GM12801 (cell line): Measurements from ENCODE around the gene TAS1R2.

Experiments
- CTCF ChIP-seq: IDR thresholded peaks from one replicate; pipeline ENCODE4 v1.5.1; 2011; ENCODE audit warnings: control low read depth; ENCODE audit not compliant: insufficient read length; ENCODE audit errors: extremely low read depth

Gene TAS1R2

GRCh38 chr1:18849261-18849711 lies 10.2 kb downstream of the TAS1R2 start:
- TF ChIP-seq CTCF: no peak

- no peak for TF ChIP-seq CTCF
Measured at GRCh38 chr1:18840145-18840544, 19.3 kb downstream of the TAS1R2 start.

GRCh38 chr1:18836654-18837053 lies 22.8 kb downstream of the TAS1R2 start:
- no peak for TF ChIP-seq CTCF

GRCh38 chr1:18831656-18832055 lies 27.8 kb downstream of the TAS1R2 start:
- TF ChIP-seq CTCF: no peak

GRCh38 chr1:18830596-18830995 lies 28.9 kb downstream of the TAS1R2 start:
- no peak for TF ChIP-seq CTCF

GRCh38 chr1:18829671-18830070 lies 29.8 kb downstream of the TAS1R2 start:
- TF ChIP-seq CTCF: no peak

- TF ChIP-seq CTCF: no peak
Measured at GRCh38 chr1:18828224-18828623, 31.2 kb downstream of the TAS1R2 start.

GRCh38 chr1:18823438-18823837 lies 36.0 kb downstream of the TAS1R2 start:
- no peak for TF ChIP-seq CTCF
